Gastroesophageal sphincter (tissue), 3 donors: ENCODE data around the gene TTC14.

Experiments used
- CTCF ChIP-seq, 4 experiments: fragments of 200-600 bp in 2 of 4; fragments of 450-650 bp in 2 of 4; sonication (generic) in 1 of 4; IDR thresholded peaks; one replicate each; pipeline ENCODE4 v1.5.1; 2017 to 2019; ENCODE audit warnings: antibody characterized with exemption in 4 of 4, mild to moderate bottlenecking in 2 of 4, moderate library complexity in 2 of 4
- POLR2A ChIP-seq, 2 donors: fragments of 450-650 bp; IDR thresholded peaks; one replicate each; pipeline ENCODE4 v1.6.1; 2017; ENCODE audit warnings: antibody characterized with exemption in 2 of 2, mild to moderate bottlenecking in 2 of 2, moderate library complexity in 1 of 2
- POLR2AphosphoS5 ChIP-seq: sonication (generic); formaldehyde crosslinking; IDR thresholded peaks from one replicate; pipeline ENCODE4 v1.6.1; 2017; ENCODE audit warnings: antibody characterized with exemption

- TF ChIP-seq POLR2A (IDR thresholded peaks at IDR 0.05) (no peak), CTCF (IDR thresholded peaks at IDR 0.05) (no peak), POLR2AphosphoS5 (peak; percentile 23)
Measured at GRCh38 chr3:180564676-180565075, 37.3 kb upstream of the TTC14 start.
